HUES48 (cell line): ENCODE measurements around the gene F7.
"Not testable (repeated sequence)": the region's sequence is repeated elsewhere in the genome, so short reads cannot be mapped to it uniquely, and the experiment has no call there.

ENCODE experiments used
- H3K27ac ChIP-seq: one replicate; pipeline ENCODE4 v1.7.0; 2013; ENCODE audit warnings: low read depth, low read length, inconsistent platforms
- H3K27me3 ChIP-seq: 2 replicates; pipeline ENCODE4 v1.6.1; 2013; ENCODE audit warnings: mild to moderate bottlenecking, low read length; ENCODE audit not compliant: control insufficient read depth, insufficient read depth
- H3K36me3 ChIP-seq: 2 replicates; pipeline ENCODE4 v1.6.1; 2013; ENCODE audit warnings: low read length; ENCODE audit not compliant: control insufficient read depth, insufficient read depth
- H3K4me1 ChIP-seq: 2 replicates; pipeline ENCODE4 v1.6.1; 2013; ENCODE audit warnings: mild to moderate bottlenecking, low read length; ENCODE audit not compliant: control insufficient read depth, insufficient read depth
- H3K4me3 ChIP-seq: 2 replicates; pipeline ENCODE4 v1.5.1; 2013; ENCODE audit warnings: mild to moderate bottlenecking, low read depth, low read length
- H3K9ac ChIP-seq: 2 replicates; pipeline ENCODE4 v1.6.1; 2013; ENCODE audit warnings: mild to moderate bottlenecking, low read depth, low read length, moderate library complexity
- H3K9me3 ChIP-seq: 2 replicates; pipeline ENCODE4 v1.6.1; 2013; ENCODE audit warnings: low read length; ENCODE audit not compliant: control insufficient read depth, insufficient read depth

Gene F7

GRCh38 chr13:113109151-113110047 lies 3.8 kb downstream of the F7 start:
- H3K27me3 ChIP-seq, result peaks cover 39% of the 10 kb centered on the region

GRCh38 chr13:113110048-113110851 lies 4.7 kb downstream of the F7 start:
- Histone ChIP-seq H3K4me1 (peaks cover 6% of the 10 kb centered on the region; the same call in 1 of the 2 replicates), H3K9me3 (no peaks in the 10 kb centered on the region), H3K27ac (no peak overlapping the region), H3K36me3 (no peaks in the 10 kb centered on the region), H3K9ac (no peak overlapping the region; the same call in 1 of the 2 replicates), H3K4me3 (peak overlapping the region; percentile 57), H3K27me3 (peaks cover 39% of the 10 kb centered on the region)

More at GRCh38 chr13:113109151-113110047, 3.8 kb downstream of the F7 start:
- Histone ChIP-seq H3K9ac (no peak overlapping the region), H3K36me3 (no peaks in the 10 kb centered on the region), H3K9me3 (no peaks in the 10 kb centered on the region), H3K4me1 (peaks cover 6% of the 10 kb centered on the region; the same call in 1 of the 2 replicates), H3K4me3 (peak overlapping the region; percentile 57; the same call in 1 of the 2 replicates), H3K27ac (no peak overlapping the region)

GRCh38 chr13:113110852-113111315 lies 5.3 kb downstream of the F7 start:
- H3K36me3 ChIP-seq, result no peaks in the 10 kb centered on the region
- H3K27ac ChIP-seq, result no peak overlapping the region
- H3K4me3 ChIP-seq, result peak overlapping the region; percentile 57
- no peaks in the 10 kb centered on the region for H3K9me3 ChIP-seq
- H3K27me3 ChIP-seq, result peaks cover 39% of the 10 kb centered on the region
- peaks cover 2% of the 10 kb centered on the region; the same call in 1 of the 2 replicates for H3K4me1 ChIP-seq
- no peak overlapping the region for H3K9ac ChIP-seq

- peaks cover 39% of the 10 kb centered on the region for H3K27me3 ChIP-seq
- H3K9me3 ChIP-seq, H3K4me3 ChIP-seq, H3K36me3 ChIP-seq, H3K9ac ChIP-seq, H3K4me1 ChIP-seq, H3K27ac ChIP-seq: not testable (repeated sequence)
These were observed 6.2 kb downstream of the F7 start for GRCh38 chr13:113111821-113112220.

- H3K36me3 ChIP-seq, H3K27ac ChIP-seq, H3K9me3 ChIP-seq, H3K9ac ChIP-seq, H3K4me1 ChIP-seq, H3K4me3 ChIP-seq: not testable (repeated sequence)
- H3K27me3 ChIP-seq, result peaks cover 39% of the 10 kb centered on the region
These were observed 6.9 kb downstream of the F7 start for GRCh38 chr13:113112475-113112874.

GRCh38 chr13:113112893-113113845 lies 7.6 kb downstream of the F7 start:
- Histone ChIP-seq H3K36me3 (no peaks in the 10 kb centered on the region), H3K9ac (no peak overlapping the region), H3K4me1 (no peaks in the 10 kb centered on the region), H3K27ac (no peak overlapping the region), H3K4me3 (no peak overlapping the region), H3K9me3 (no peaks in the 10 kb centered on the region), H3K27me3 (peaks cover 39% of the 10 kb centered on the region)

GRCh38 chr13:113113846-113114271 lies 8.3 kb downstream of the F7 start:
- Histone ChIP-seq H3K27ac (no peak overlapping the region), H3K4me3 (no peak overlapping the region), H3K27me3 (peaks cover 39% of the 10 kb centered on the region), H3K36me3 (no peaks in the 10 kb centered on the region), H3K9ac (no peak overlapping the region), H3K4me1 (no peaks in the 10 kb centered on the region), H3K9me3 (no peaks in the 10 kb centered on the region)

- no peaks in the 10 kb centered on the region for H3K36me3 ChIP-seq
- H3K4me1 ChIP-seq, result no peaks in the 10 kb centered on the region
- H3K9me3 ChIP-seq, result no peaks in the 10 kb centered on the region
- peaks cover 32% of the 10 kb centered on the region for H3K27me3 ChIP-seq
- no peak overlapping the region for H3K27ac ChIP-seq
- H3K4me3 ChIP-seq, result no peak overlapping the region
- H3K9ac ChIP-seq, result no peak overlapping the region
These were observed 9.1 kb downstream of the F7 start for GRCh38 chr13:113114511-113115362.

GRCh38 chr13:113115363-113116205 lies 10.0 kb downstream of the F7 start:
- Histone ChIP-seq H3K9ac (no peak overlapping the region), H3K27ac (no peak overlapping the region), H3K36me3 (no peaks in the 10 kb centered on the region), H3K4me1 (no peaks in the 10 kb centered on the region), H3K9me3 (no peaks in the 10 kb centered on the region), H3K4me3 (no peak overlapping the region), H3K27me3 (peaks cover 23% of the 10 kb centered on the region)
